Measurements from ENCODE around the gene GPD2. TPM values are rescaled to one million over a fixed set of nuclear protein-coding genes. Genes with fewer than 3 reads are reported as not detected.
"Not testable (repeated sequence)": the region's sequence is repeated elsewhere in the genome, so short reads cannot be mapped to it uniquely, and the experiment has no call there.

GPD2 gene
- total RNA-seq, 1 experiment from 2014 or later: 51.7 TPM

- no peak for DNase-seq
- Histone ChIP-seq H3K27me3 (no peaks in the 10 kb centered on the region), H3K9me3 (no peaks in the 10 kb centered on the region)
These were observed 149.3 kb downstream of the GPD2 start for GRCh38 chr2:156585457-156585856.

GRCh38 chr2:156586621-156587020 lies 150.4 kb downstream of the GPD2 start:
- DNase-seq: no peak
- no peaks in the 10 kb centered on the region for H3K27me3 ChIP-seq
- H3K9me3 ChIP-seq: no peaks in the 10 kb centered on the region
- H3K4me3 ChIP-seq: no peak overlapping the region
- peaks cover 5% of the 10 kb centered on the region for H3K36me3 ChIP-seq

More at GRCh38 chr2:156585457-156585856, 149.3 kb downstream of the GPD2 start:
- peaks cover 5% of the 10 kb centered on the region for H3K36me3 ChIP-seq
- no peak overlapping the region for H3K4me3 ChIP-seq

DNA sequence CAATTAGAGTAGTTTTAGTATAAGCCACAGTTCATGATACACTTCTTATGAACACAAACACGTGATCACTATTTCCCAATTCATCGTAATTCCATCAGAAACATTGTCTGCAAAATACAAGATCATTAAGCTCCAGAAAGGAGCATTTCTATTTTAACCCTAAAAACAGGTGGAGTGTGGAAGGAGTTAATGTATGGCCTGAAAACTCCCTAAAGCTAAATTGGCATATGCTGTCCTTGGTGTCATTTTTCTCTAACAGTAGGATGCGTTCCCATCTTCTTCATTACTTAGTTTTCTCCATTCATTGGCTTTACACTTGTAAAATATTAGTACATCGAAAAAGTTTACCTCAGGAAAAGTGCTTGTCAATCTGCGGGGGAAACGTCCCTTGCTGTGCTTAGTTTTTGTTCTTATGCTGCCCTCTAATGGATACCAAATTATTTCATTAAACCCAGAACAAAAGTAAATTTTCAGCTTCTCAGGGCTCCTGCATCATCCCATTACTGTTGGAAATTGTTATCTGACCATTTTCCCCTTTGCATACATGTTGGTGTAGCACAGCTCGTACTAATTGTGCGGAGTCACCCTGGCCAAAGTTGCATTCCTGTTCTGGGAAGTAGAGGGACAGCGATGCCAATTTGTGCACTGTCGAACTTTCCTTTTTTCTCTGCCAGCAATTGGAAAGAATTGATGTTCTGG lies 153.4 kb downstream of the GPD2 start:
- no peaks in the 10 kb centered on the region for H3K9me3 ChIP-seq
- no peak overlapping the region for H3K4me3 ChIP-seq
- H3K36me3 ChIP-seq: no peaks in the 10 kb centered on the region; the same call in 1 of the 2 replicates
- no peaks in the 10 kb centered on the region for H3K27me3 ChIP-seq
- no peak for DNase-seq

DNA sequence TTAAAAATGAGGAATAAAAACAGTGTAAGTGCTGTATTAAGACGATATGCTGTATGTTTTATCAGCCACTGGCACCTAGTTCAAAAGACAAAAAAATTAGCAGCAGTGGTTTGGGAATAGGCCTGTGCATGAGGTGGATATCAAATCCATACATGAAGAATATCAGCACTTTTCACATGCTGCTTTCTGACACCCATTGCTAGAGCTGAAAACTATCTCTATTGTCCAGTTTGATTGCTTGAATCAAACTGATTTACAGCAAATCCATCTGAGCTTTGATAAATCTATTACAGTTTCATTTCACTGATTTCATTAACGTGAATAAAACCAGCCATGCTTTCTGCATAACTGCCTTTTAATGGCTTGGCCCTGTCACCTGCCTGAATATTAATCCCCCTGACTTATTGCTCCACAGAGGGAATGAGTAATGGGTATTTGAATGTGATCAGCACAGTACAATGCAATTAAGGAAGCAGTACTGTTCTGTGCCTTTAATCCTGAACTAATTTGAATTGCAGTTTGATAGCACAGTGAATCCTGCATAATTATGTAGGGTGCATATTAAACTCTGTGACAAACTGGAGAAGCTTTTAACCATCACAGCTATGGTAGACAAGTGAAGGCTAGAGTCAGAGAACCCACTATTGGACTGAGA lies 154.0 kb downstream of the GPD2 start:
- H3K4me3 ChIP-seq: no peak overlapping the region
- no peaks in the 10 kb centered on the region for H3K9me3 ChIP-seq
- DNase-seq: no peak
- H3K36me3 ChIP-seq: no peaks in the 10 kb centered on the region; the same call in 1 of the 2 replicates
- no peaks in the 10 kb centered on the region for H3K27me3 ChIP-seq

- no peak overlapping the region for H3K4me3 ChIP-seq
- DNase-seq: no peak
- no peaks in the 10 kb centered on the region; the same call in 1 of the 2 replicates for H3K36me3 ChIP-seq
- no peaks in the 10 kb centered on the region for H3K27me3 ChIP-seq
- H3K9me3 ChIP-seq: no peaks in the 10 kb centered on the region
These were observed 156.8 kb downstream of the GPD2 start for GRCh38 chr2:156592809-156593593.

DNA sequence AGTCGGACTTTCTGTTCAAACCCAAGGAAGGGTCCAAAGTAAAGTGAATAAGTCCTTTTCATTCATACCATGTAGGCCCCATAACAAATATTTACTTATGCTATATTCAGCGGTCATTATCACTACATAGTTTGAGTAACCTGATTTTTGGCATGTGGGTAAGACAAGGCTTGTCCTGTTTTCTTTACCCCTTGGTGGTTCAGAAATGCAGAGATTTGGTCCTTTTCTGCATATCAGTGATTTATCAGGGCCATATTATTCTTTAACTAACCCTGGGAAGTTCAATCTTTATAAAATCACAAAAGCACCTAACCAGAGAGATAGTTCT lies 157.4 kb downstream of the GPD2 start:
- H3K36me3 ChIP-seq: no peaks in the 10 kb centered on the region
- H3K9me3 ChIP-seq: no peaks in the 10 kb centered on the region
- no peak for DNase-seq
- no peaks in the 10 kb centered on the region for H3K27me3 ChIP-seq
- H3K4me3 ChIP-seq: no peak overlapping the region

- no peak for DNase-seq
- Histone ChIP-seq H3K36me3 (no peaks in the 10 kb centered on the region), H3K4me3 (no peak overlapping the region), H3K27me3 (no peaks in the 10 kb centered on the region), H3K9me3 (no peaks in the 10 kb centered on the region)
These were observed 162.4 kb downstream of the GPD2 start for GRCh38 chr2:156598563-156598962.

DNA sequence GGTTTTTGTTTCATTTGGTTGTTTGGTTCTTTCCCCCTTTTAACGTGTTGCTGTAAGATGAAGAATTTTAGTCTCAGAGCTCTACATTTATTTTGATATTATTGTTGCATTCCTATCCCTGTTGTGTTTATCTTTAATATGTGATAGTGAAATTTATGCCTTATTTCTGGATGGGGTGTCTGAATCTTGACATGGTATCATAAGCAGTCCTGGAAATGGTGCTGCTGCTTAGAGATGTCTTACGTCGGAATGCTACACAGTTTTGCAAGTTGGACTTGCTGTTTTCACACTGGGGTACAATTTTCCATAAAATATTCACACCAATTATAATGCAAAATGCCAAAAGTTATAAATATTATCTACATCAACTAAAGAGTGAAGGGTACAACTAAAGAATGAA lies 164.0 kb downstream of the GPD2 start:
- no peak for DNase-seq
- Histone ChIP-seq H3K9me3 (no peaks in the 10 kb centered on the region), H3K4me3 (no peak overlapping the region), H3K36me3 (no peaks in the 10 kb centered on the region), H3K27me3 (no peaks in the 10 kb centered on the region)

- H3K9me3 ChIP-seq: no peaks in the 10 kb centered on the region
- no peak for DNase-seq
These were observed 165.8 kb downstream of the GPD2 start for GRCh38 chr2:156601855-156602551.

DNA sequence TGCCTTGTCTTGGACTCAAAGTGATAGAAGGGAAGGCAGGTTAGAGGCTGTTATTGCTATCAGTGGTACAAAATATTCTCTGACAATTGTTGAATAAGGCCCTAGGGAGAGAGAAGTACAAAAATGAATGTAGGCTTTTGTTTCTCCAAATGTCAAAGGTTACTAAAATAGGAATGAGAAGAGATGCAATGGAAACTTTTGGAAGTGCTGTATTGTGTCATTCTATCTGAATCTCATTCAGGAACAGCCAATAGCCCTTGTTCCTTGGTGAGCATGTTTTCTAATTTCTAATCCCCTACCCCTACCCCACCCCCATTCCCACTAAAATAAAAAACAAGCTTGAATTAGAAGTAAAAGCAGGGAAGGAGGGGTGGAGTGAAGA lies 166.4 kb downstream of the GPD2 start:
- no peak overlapping the region for H3K4me3 ChIP-seq
- H3K27me3 ChIP-seq: no peaks in the 10 kb centered on the region
- no peaks in the 10 kb centered on the region for H3K9me3 ChIP-seq
- no peak for DNase-seq
- H3K36me3 ChIP-seq: no peaks in the 10 kb centered on the region

More at GRCh38 chr2:156601855-156602551, 165.8 kb downstream of the GPD2 start:
- Histone ChIP-seq H3K36me3 (no peaks in the 10 kb centered on the region), H3K4me3 (no peak overlapping the region), H3K27me3 (no peaks in the 10 kb centered on the region)

DNA sequence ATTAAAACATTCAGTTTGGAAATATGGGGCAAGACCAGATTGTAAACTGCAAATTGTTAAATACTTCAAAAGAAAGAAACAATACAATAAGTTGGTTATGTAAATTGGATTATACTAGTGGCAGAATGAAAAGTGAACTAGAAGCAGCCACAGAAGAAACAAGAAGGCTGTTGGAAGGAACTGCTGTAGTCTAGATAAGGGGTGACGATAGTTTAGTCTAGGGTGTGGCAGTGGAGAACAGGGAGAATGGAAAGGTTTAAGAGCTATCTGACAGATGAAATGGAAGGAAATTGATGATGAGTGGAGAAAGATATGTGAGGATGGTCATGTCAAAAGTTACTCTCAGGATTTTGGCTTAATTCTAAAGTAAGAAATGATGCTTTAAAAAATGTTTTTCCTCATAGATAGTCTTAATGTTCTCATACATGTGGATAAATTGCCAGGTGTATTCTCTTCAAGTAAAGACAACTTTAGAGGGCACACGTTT lies 179.7 kb downstream of the GPD2 start:
- no peaks in the 10 kb centered on the region for H3K36me3 ChIP-seq
- DNase-seq: no peak
- H3K4me3 ChIP-seq: no peak overlapping the region
- no peaks in the 10 kb centered on the region for H3K27me3 ChIP-seq
- H3K9me3 ChIP-seq: no peaks in the 10 kb centered on the region; the same call in 1 of the 2 replicates

GRCh38 chr2:156618071-156618470 lies 181.9 kb downstream of the GPD2 start:
- not testable (repeated sequence) for H3K4me3 ChIP-seq, DNase-seq, H3K9me3 ChIP-seq, H3K36me3 ChIP-seq, H3K27me3 ChIP-seq

DNA sequence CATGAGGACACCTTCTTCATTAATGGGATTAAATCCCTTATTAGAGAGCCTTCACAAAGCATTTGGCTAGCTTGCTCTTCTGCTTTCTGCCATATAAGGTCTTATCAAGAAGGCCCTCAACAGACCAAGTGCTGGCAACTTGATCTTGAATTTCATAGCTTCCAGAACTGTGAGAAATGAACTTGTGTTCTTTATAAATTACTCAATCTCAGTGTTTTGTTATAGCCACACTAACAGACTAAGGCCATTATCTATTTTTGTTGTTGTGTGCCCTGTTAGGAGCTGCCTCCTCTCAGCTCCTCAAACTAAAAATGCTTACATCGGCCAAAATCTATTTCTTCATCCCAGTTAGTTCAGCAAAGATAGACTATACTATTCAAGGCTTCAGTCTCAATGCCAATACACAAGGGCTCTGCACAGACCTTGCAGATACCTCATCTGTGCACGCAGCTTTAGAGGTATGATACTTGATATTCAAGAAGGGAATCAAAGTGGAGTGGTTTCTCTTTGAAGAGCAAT lies 182.9 kb downstream of the GPD2 start:
- no peak overlapping the region for H3K4me3 ChIP-seq
- DNase-seq: no peak

DNA sequence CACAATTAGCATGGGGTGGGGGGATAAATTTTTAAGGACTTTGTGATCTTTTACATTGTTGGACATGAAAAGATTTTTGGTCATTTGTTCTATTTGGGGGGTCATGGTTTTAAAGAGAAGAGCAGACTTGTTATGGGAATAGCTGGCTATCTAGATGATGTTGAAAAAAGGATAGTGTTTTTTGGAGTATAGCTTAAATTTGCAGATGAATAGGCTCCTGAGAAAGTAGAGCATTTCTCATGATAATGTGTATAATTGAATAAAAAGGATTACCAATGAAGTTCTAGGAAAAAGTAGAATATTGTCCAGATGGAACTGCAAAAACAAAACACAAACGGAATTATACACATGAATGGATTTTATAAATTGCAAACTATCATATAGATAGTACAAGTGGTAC lies 186.3 kb downstream of the GPD2 start:
- Histone ChIP-seq H3K9me3 (no peaks in the 10 kb centered on the region), H3K4me3 (no peak overlapping the region), H3K36me3 (no peaks in the 10 kb centered on the region), H3K27me3 (no peaks in the 10 kb centered on the region)
- no peak for DNase-seq

More for the DNA sequence above, 182.9 kb downstream of the GPD2 start:
- H3K27me3 ChIP-seq: no peaks in the 10 kb centered on the region
- no peaks in the 10 kb centered on the region for H3K9me3 ChIP-seq
- no peaks in the 10 kb centered on the region for H3K36me3 ChIP-seq

DNA sequence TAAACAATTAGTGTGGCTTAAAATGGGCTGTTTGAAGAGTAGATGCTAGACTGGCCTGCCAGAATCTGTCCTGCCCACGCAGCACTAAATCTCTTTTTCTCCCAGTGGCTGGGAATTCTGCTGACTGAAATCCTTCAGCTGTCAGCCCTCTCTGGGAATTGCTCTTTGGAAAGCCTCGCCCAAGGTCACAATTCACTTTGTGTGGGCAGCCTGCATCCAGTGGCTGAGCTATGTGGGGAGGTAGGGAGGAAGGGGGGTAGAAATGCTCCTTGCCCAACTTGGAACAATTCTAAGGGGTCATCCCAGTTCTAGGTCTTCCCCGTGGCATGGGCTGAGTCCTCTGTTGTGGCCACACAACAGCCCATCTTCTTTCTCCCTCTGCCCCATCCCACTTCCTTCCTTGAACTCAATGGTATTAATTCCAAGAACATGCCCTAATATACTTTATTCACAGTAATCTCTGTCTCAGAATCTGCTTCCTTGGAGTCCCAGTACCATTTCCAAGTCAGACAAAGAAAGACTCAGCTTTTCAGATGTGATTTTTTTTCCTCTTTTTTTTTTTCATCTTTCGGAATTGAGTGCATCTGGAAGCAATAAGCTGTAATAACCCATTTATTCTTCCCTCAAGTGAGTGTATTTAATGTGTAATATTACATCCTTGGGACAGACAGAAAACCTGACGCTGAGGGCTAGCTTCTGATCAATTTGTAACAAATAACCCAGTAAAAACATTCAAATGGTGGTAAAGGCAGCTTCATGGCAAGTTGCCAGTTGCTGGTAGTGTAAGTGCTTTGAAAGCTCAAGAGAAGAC lies 189.4 kb downstream of the GPD2 start:
- no peak for DNase-seq
- no peaks in the 10 kb centered on the region for H3K27me3 ChIP-seq

GRCh38 chr2:156626931-156627330 lies 190.8 kb downstream of the GPD2 start:
- DNase-seq: no peak
- Histone ChIP-seq H3K27me3 (no peaks in the 10 kb centered on the region), H3K4me3 (no peak overlapping the region), H3K9me3 (no peaks in the 10 kb centered on the region), H3K36me3 (no peaks in the 10 kb centered on the region)

More for the DNA sequence above, 189.4 kb downstream of the GPD2 start:
- no peaks in the 10 kb centered on the region for H3K9me3 ChIP-seq
- no peak overlapping the region for H3K4me3 ChIP-seq
- H3K36me3 ChIP-seq: no peaks in the 10 kb centered on the region

Measured in MG63 (cell line).